SK-N-SH treated with all-trans-retinoic acid at 6 μM for 48 hours (cell line): ENCODE measurements around the gene ZFX.

Experiments
- ARNTL ChIP-seq: fragments of 450-650 bp; formaldehyde crosslinking; IDR thresholded peaks from 2 replicates; pipeline ENCODE4 v1.5.0; 2020; ENCODE audit warnings: low read depth, mild to moderate bottlenecking, moderate library complexity, borderline replicate concordance
- ZNF8 ChIP-seq: fragments of 450-650 bp; formaldehyde crosslinking; IDR thresholded peaks from 2 replicates; pipeline ENCODE4 v1.5.0; 2020; ENCODE audit warnings: mild to moderate bottlenecking, moderate library complexity
- TF ChIP-seq, protein P1 (sequence below): fragments of 250-450 bp; sonication (Bioruptor Pico); IDR thresholded peaks from 2 replicates; pipeline ENCODE4 v1.8.0; 2020; ENCODE audit warnings: mild to moderate bottlenecking, moderate library complexity, borderline replicate concordance
- TF ChIP-seq, protein P2 (sequence below): fragments of 250-450 bp; sonication (Bioruptor Pico); IDR thresholded peaks from 2 replicates; pipeline ENCODE4 v1.5.1; 2021; ENCODE audit warnings: mild to moderate bottlenecking, moderate library complexity
- TF ChIP-seq, protein P3 (sequence below): fragments of 250-450 bp; sonication (Bioruptor Pico); IDR thresholded peaks from 2 replicates; pipeline ENCODE4 v1.5.1; 2020; ENCODE audit warnings: low read depth, mild to moderate bottlenecking, moderate library complexity

DNA sequence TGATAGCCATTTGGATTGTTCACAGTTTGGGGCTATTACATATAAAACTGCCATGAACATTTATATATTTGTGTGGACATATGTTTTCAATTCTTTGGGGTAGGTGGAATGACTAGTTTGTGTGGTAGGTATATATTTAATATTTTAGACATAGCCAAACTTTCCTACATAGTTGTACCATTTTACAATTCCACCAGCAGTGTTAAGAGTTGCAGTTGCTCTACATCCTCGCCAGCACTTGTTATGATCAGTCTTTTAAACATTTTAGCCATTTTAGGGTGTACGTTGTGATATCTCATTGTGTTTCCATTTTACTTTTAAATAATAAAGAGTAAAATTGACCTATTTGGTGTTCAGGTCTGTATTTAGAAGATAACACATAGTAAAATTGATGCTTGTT, 76.6 kb downstream of the ZFX start:
- TF ChIP-seq, protein P1, sequence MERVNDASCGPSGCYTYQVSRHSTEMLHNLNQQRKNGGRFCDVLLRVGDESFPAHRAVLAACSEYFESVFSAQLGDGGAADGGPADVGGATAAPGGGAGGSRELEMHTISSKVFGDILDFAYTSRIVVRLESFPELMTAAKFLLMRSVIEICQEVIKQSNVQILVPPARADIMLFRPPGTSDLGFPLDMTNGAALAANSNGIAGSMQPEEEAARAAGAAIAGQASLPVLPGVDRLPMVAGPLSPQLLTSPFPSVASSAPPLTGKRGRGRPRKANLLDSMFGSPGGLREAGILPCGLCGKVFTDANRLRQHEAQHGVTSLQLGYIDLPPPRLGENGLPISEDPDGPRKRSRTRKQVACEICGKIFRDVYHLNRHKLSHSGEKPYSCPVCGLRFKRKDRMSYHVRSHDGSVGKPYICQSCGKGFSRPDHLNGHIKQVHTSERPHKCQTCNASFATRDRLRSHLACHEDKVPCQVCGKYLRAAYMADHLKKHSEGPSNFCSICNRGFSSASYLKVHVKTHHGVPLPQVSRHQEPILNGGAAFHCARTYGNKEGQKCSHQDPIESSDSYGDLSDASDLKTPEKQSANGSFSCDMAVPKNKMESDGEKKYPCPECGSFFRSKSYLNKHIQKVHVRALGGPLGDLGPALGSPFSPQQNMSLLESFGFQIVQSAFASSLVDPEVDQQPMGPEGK (CRISPR knock-in tag) = no peak
- TF ChIP-seq, protein P2, sequence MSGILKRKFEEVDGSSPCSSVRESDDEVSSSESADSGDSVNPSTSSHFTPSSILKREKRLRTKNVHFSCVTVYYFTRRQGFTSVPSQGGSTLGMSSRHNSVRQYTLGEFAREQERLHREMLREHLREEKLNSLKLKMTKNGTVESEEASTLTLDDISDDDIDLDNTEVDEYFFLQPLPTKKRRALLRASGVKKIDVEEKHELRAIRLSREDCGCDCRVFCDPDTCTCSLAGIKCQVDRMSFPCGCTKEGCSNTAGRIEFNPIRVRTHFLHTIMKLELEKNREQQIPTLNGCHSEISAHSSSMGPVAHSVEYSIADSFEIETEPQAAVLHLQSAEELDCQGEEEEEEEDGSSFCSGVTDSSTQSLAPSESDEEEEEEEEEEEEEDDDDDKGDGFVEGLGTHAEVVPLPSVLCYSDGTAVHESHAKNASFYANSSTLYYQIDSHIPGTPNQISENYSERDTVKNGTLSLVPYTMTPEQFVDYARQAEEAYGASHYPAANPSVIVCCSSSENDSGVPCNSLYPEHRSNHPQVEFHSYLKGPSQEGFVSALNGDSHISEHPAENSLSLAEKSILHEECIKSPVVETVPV = no peak
- TF ChIP-seq, protein P3, sequence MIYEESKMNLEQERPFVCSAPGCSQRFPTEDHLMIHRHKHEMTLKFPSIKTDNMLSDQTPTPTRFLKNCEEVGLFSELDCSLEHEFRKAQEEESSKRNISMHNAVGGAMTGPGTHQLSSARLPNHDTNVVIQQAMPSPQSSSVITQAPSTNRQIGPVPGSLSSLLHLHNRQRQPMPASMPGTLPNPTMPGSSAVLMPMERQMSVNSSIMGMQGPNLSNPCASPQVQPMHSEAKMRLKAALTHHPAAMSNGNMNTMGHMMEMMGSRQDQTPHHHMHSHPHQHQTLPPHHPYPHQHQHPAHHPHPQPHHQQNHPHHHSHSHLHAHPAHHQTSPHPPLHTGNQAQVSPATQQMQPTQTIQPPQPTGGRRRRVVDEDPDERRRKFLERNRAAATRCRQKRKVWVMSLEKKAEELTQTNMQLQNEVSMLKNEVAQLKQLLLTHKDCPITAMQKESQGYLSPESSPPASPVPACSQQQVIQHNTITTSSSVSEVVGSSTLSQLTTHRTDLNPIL (CRISPR knock-in tag) = no peak
- TF ChIP-seq ARNTL (CRISPR knock-in tag) (no peak), ZNF8 (CRISPR knock-in tag) (no peak)
